ENCODE data around the gene NEIL1.
"Not testable (repeated sequence)": the region's sequence is repeated elsewhere in the genome, so short reads cannot be mapped to it uniquely, and the experiment has no call there.

Gene NEIL1

GRCh38 chr15:75328493-75329314 is 18.1 kb upstream of the NEIL1 start:
- no peak overlapping the region for H3K4me3 ChIP-seq (ENCODE audit: low read length)
- no peak for DNase-seq (ENCODE audit: low read depth, low spot score)

GRCh38 chr15:75329571-75329970 is 17.3 kb upstream of the NEIL1 start:
- H3K4me3 ChIP-seq (ENCODE audit: low read length) = no peak overlapping the region
- no peak for DNase-seq (ENCODE audit: low read depth, low spot score)

GRCh38 chr15:75332093-75332492 is 14.7 kb upstream of the NEIL1 start:
- DNase-seq (ENCODE audit: low read depth, low spot score); H3K4me3 ChIP-seq (ENCODE audit: low read length): not testable (repeated sequence)

- H3K4me3 ChIP-seq (ENCODE audit: low read length); DNase-seq (ENCODE audit: low read depth, low spot score): not testable (repeated sequence)
These were observed 13.0 kb upstream of the NEIL1 start for GRCh38 chr15:75333654-75334419.

- H3K4me3 ChIP-seq (ENCODE audit: low read length) = peak overlapping the region; percentile 80
- no peak for DNase-seq (ENCODE audit: low read depth, low spot score)
These were observed 11.5 kb upstream of the NEIL1 start for GRCh38 chr15:75335313-75335704.

GRCh38 chr15:75335705-75336355 is 11.0 kb upstream of the NEIL1 start, which contains the start of gene COMMD4:
COMMD4 (plus strand) TSS chr15:75336063; CDS start chr15:75336090, 27 bp downstream.
- peak within 1 kb of the TSS; percentile 80 for H3K4me3 ChIP-seq (ENCODE audit: low read length)
- peak; percentile 86 for DNase-seq (ENCODE audit: low read depth, low spot score)

GRCh38 chr15:75338661-75339240 is 8.1 kb upstream of the NEIL1 start:
- no peak overlapping the region for H3K4me3 ChIP-seq (ENCODE audit: low read length)
- no peak for DNase-seq (ENCODE audit: low read depth, low spot score)

GRCh38 chr15:75339531-75340240 is 7.2 kb upstream of the NEIL1 start:
- DNase-seq (ENCODE audit: low read depth, low spot score) = no peak
- H3K4me3 ChIP-seq (ENCODE audit: low read length) = no peak overlapping the region

GRCh38 chr15:75342221-75342620 is 4.6 kb upstream of the NEIL1 start:
- no peak overlapping the region for H3K4me3 ChIP-seq (ENCODE audit: low read length)
- no peak for DNase-seq (ENCODE audit: low read depth, low spot score)

GRCh38 chr15:75343953-75344352 is 2.9 kb upstream of the NEIL1 start:
- DNase-seq (ENCODE audit: low read depth, low spot score) = not testable (repeated sequence)

GRCh38 chr15:75347222-75348033 is 589 bp downstream of the NEIL1 start:
- DNase-seq (ENCODE audit: low read depth, low spot score) = peak; percentile 67
- peak overlapping the region; percentile 50 for H3K4me3 ChIP-seq (ENCODE audit: low read length)

More at GRCh38 chr15:75343953-75344352, 2.9 kb upstream of the NEIL1 start:
- H3K4me3 ChIP-seq (ENCODE audit: low read length) = not testable (repeated sequence)

GRCh38 chr15:75348034-75348561 is 1.3 kb downstream of the NEIL1 start:
- no peak for DNase-seq (ENCODE audit: low read depth, low spot score)
- H3K4me3 ChIP-seq (ENCODE audit: low read length) = peak overlapping the region; percentile 50; the same call in 1 of the 2 replicates

GRCh38 chr15:75348562-75349350 is 1.9 kb downstream of the NEIL1 start:
- no peak overlapping the region for H3K4me3 ChIP-seq (ENCODE audit: low read length)
- no peak for DNase-seq (ENCODE audit: low read depth, low spot score)

GRCh38 chr15:75349351-75349669 is 2.5 kb downstream of the NEIL1 start:
- not testable (repeated sequence) for H3K4me3 ChIP-seq (ENCODE audit: low read length)

GRCh38 chr15:75349851-75350588 is 3.2 kb downstream of the NEIL1 start:
- peak overlapping the region; percentile 7 for H3K4me3 ChIP-seq (ENCODE audit: low read length)
- DNase-seq (ENCODE audit: low read depth, low spot score) = peak; percentile 97

More at GRCh38 chr15:75349351-75349669, 2.5 kb downstream of the NEIL1 start:
- DNase-seq (ENCODE audit: low read depth, low spot score) = not testable (repeated sequence)

GRCh38 chr15:75350601-75351361 is 3.9 kb downstream of the NEIL1 start:
- H3K4me3 ChIP-seq (ENCODE audit: low read length) = no peak overlapping the region

More at GRCh38 chr15:75350601-75351361, 3.9 kb downstream of the NEIL1 start:
- DNase-seq (ENCODE audit: low read depth, low spot score) = no peak

Measured in Jurkat, Clone E6-1 (cell line).